Measurements from ENCODE around the gene MRPL43. TPM values are rescaled to one million over a fixed set of nuclear protein-coding genes. Genes with fewer than 3 reads are reported as not detected.
A peak's percentile ranks its signal among the peaks of the same experiment; 100 is the strongest.

MRPL43 gene
- total and polyA plus RNA-seq, 10 of the 15 experiments (the other 5 are each of a cell fraction or from before 2014, with no cell fraction given) = 16.6 to 108 (median 65.1) TPM

DNA sequence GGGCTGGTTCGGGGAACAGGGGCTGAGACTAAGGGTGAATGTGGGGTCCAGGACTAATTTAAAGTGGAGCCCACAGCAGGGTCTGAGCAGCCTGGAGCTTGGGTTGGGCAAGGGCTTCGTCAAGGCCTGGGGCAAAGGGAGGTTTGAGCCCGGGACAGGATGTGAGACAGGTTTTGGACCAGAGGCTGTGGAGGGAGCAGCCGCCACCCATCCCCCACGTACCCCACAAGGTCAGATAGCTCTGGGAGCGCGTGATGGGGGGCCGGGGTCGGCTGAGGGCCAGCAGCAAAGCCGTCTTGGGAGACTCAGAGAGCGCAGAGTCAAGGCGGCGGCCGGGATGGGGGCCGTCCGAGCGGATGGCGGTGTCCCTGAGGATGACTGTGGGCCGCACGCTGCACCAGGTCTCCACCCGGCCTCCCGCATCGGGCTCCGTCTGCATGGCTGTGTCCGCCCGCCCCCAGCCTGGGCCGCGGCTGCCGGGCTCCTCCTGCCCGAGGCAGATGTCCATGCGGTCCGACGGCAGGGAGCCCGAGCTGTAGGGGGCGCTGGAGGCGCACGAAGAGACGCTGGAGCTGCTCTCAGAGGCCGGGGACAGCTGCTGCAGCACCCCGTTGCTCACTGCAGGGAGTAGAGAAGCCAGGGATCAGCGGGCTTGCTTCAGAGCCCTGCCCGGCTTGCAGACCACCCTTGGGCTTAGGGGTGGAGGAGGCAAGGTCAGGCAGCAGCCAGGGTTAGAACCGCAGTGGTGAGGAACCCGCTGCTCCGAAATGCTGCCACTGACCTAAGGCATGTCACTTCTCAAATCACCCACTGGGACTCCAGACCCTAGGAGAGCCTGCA is 31.5 kb upstream of the MRPL43 start:
- 34% methylated on average over 43 of the region's 45 CpGs for WGBS (ENCODE audit: insufficient coverage, insufficient replicate concordance, low lambda C conversion rate, missing lambda C conversion rate)
- no peak overlapping the region for H3K27ac ChIP-seq (ENCODE audit: control insufficient read depth, insufficient read depth)
- H3K9ac ChIP-seq (ENCODE audit: control insufficient read depth, insufficient read depth, low read length) = no peak overlapping the region
- H3K4me1 ChIP-seq (ENCODE audit: control insufficient read depth, insufficient read depth, low read length) = peaks cover 9% of the 10 kb centered on the region
- H3K36me3 ChIP-seq (ENCODE audit: control insufficient read depth in 2 of 2, insufficient read depth in 2 of 2, low read length in 1 of 2) = no peaks in the 10 kb centered on the region
- no peaks in the 10 kb centered on the region for H3K79me2 ChIP-seq (ENCODE audit: control insufficient read depth, insufficient read depth, low read length)
- no peak overlapping the region for H3K4me3 ChIP-seq
- no peak for DNase-seq (ENCODE audit: low read depth, low spot score)
- BruUV-seq (replicated peaks) = no TSS peak
- peak overlapping the region; percentile 41; the same call in 1 of the 2 replicates for H2AFZ ChIP-seq (ENCODE audit: control insufficient read depth, low read depth, low read length)
- SMC1A ChIA-PET (ENCODE audit: uncharacterized antibody, unreplicated experiment) = interaction anchor here (1.0 to 1.4 kb wide), 2 partner anchors 10 to 24 kb away, joined by 3 to 5 read pairs; no protein-coding TSS in a partner anchor
- in situ Hi-C loops (cut with MboI) = no loop called here
- no peaks in the 10 kb centered on the region for H3K9me3 ChIP-seq (replicated peaks; ENCODE audit: control insufficient read depth, insufficient read depth, low read length)
- CTCF ChIA-PET = interaction anchor here (0.6 to 6.8 kb wide), 16 partner anchors 11 to 676 kb away, joined by 3 to 91 read pairs (median 14); partner anchors contain the start of genes LZTS2, MRPL43, PDZD7 and SFXN3
- no peak for FAIRE-seq
- intact Hi-C loops (cut with micrococcal nuclease; ENCODE audit: unreplicated experiment) = no loop called here
- peak; percentile 87 for ATAC-seq
- peaks cover 10% of the 10 kb centered on the region in 2 experiments for H3K27me3 ChIP-seq (replicated peaks in 1 of 2; ENCODE audit: control insufficient read depth in 2 of 2, insufficient read depth in 2 of 2, low read length in 1 of 2)
- H3K4me2 ChIP-seq (ENCODE audit: control insufficient read depth, insufficient read depth) = peak overlapping the region; percentile 48
- POLR2A ChIA-PET = no interaction called here
- RAD21 ChIA-PET (ENCODE audit: unreplicated experiment) = interaction anchor here (0.7 to 2.6 kb wide), 13 partner anchors 10 to 123 kb away, joined by 3 to 13 read pairs (median 6); partner anchors contain the start of genes KAZALD1, PDZD7 and SFXN3
- no peaks in the 10 kb centered on the region for H4K20me1 ChIP-seq (ENCODE audit: control insufficient read depth, insufficient read depth)
- TF ChIP-seq BHLHE40 (IDR thresholded peaks at IDR 0.05; ENCODE audit: borderline replicate concordance in 1 of 2, low read depth in 2 of 2, low read length in 1 of 2) (no peak), TCF3 (IDR thresholded peaks at IDR 0.05; ENCODE audit: borderline replicate concordance, insufficient read depth, low read depth, low read length) (0 out of 2 replicates have a peak, but pooled peaks have one; percentile 45), MEF2B (IDR thresholded peaks at IDR 0.05; ENCODE audit: partially characterized antibody, poor library complexity, severe bottlenecking) (no peak), CHD2 (IDR thresholded peaks at IDR 0.05; ENCODE audit: borderline replicate concordance, low read depth, low read length) (no peak), RAD21 (IDR thresholded peaks at IDR 0.05; ENCODE audit: insufficient read depth, low read depth, low read length) (peak; percentile 43; the same call in 1 of the 2 replicates), KDM1A (IDR thresholded peaks at IDR 0.05; ENCODE audit: borderline replicate concordance) (no peak), ZSCAN29 (IDR thresholded peaks at IDR 0.05) (0 out of 2 replicates have a peak, but pooled peaks have one; percentile 46), TCF12 (IDR thresholded peaks at IDR 0.05; ENCODE audit: low read depth, low read length) (0 out of 2 replicates have a peak, but pooled peaks have one; percentile 24), SMARCA5 (IDR thresholded peaks at IDR 0.05) (no peak), EED (IDR thresholded peaks at IDR 0.05; ENCODE audit: low read depth) (0 out of 2 replicates have a peak, but pooled peaks have one; percentile 8), HDAC6 (IDR thresholded peaks at IDR 0.05; ENCODE audit: unreplicated experiment) (no peak)
- TF ChIP-seq, protein P1, sequence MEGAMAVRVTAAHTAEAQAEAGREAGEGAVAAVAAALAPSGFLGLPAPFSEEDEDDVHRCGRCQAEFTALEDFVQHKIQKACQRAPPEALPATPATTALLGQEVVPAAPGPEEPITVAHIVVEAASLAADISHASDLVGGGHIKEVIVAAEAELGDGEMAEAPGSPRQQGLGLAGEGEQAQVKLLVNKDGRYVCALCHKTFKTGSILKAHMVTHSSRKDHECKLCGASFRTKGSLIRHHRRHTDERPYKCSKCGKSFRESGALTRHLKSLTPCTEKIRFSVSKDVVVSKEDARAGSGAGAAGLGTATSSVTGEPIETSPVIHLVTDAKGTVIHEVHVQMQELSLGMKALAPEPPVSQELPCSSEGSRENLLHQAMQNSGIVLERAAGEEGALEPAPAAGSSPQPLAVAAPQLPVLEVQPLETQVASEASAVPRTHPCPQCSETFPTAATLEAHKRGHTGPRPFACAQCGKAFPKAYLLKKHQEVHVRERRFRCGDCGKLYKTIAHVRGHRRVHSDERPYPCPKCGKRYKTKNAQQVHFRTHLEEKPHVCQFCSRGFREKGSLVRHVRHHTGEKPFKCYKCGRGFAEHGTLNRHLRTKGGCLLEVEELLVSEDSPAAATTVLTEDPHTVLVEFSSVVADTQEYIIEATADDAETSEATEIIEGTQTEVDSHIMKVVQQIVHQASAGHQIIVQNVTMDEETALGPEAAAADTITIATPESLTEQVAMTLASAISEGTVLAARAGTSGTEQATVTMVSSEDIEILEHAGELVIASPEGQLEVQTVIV (IDR thresholded peaks at IDR 0.05; ENCODE audit: borderline replicate concordance, partially characterized antibody) = no peak
- TF ChIP-seq, protein P2, sequence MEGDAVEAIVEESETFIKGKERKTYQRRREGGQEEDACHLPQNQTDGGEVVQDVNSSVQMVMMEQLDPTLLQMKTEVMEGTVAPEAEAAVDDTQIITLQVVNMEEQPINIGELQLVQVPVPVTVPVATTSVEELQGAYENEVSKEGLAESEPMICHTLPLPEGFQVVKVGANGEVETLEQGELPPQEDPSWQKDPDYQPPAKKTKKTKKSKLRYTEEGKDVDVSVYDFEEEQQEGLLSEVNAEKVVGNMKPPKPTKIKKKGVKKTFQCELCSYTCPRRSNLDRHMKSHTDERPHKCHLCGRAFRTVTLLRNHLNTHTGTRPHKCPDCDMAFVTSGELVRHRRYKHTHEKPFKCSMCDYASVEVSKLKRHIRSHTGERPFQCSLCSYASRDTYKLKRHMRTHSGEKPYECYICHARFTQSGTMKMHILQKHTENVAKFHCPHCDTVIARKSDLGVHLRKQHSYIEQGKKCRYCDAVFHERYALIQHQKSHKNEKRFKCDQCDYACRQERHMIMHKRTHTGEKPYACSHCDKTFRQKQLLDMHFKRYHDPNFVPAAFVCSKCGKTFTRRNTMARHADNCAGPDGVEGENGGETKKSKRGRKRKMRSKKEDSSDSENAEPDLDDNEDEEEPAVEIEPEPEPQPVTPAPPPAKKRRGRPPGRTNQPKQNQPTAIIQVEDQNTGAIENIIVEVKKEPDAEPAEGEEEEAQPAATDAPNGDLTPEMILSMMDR (IDR thresholded peaks at IDR 0.05 in 2 of 3, conservative IDR thresholded peaks at IDR 0.05 in 1 of 3; ENCODE audit: control insufficient read depth in 2 of 3, extremely low read depth in 1 of 3, insufficient read depth in 1 of 3, low read depth in 3 of 3, low read length in 3 of 3) = peak; percentile 61 to 77 (median 61)
- TF ChIP-seq, protein P3, sequence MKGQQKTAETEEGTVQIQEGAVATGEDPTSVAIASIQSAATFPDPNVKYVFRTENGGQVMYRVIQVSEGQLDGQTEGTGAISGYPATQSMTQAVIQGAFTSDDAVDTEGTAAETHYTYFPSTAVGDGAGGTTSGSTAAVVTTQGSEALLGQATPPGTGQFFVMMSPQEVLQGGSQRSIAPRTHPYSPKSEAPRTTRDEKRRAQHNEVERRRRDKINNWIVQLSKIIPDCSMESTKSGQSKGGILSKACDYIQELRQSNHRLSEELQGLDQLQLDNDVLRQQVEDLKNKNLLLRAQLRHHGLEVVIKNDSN (IDR thresholded peaks at IDR 0.05; ENCODE audit: borderline replicate concordance, extremely low read length, insufficient read depth, low read depth, low read length) = no peak

Measured in GM12878 (cell line).